OCI-LY7 (cell line): ENCODE data around the gene PLEKHG4B. TPM values are rescaled to one million over a fixed set of nuclear protein-coding genes. Genes with fewer than 3 reads are reported as not detected.

ENCODE experiments used
- BruUV-seq: library from RNA; stranded (reverse); fragments of 400-500 nt; replicated peaks from 2 replicates; lab custom pipeline; 2021; lab: Mats Ljungman, UMichigan
- CTCF ChIA-PET: fragments of 300-600 bp; sonication (Branson Sonifier 250); formaldehyde crosslinking; loops from one replicate; lab custom pipeline; 2022; ENCODE audit warnings: antibody characterized with exemption; ENCODE audit not compliant: unreplicated experiment; lab: Charles Lee
- POLR2A ChIA-PET: fragments of 300-600 bp; sonication (Branson Sonifier 250); formaldehyde crosslinking; loops from one replicate; lab custom pipeline; 2022; ENCODE audit warnings: antibody characterized with exemption; lab: Charles Lee
- DNase-seq: peaks from one replicate; pipeline ENCODE4 v3.0.0-alpha.2; 2015; ENCODE audit warnings: low spot score
- H2AFZ ChIP-seq: fragments of 200-600 bp; sonication (generic), shearing (Covaris generic); 2 replicates; pipeline ENCODE4 v1.6.1; 2014; ENCODE audit warnings: mild to moderate bottlenecking, antibody characterized with exemption, low read length, moderate library complexity
- H3K27ac ChIP-seq: fragments of 200-600 bp; sonication (generic); 2 replicates; pipeline ENCODE4 v1.5.1; 2014; ENCODE audit warnings: mixed run types, low read depth, mild to moderate bottlenecking, moderate library complexity, low read length, inconsistent platforms; ENCODE audit not compliant: poor library complexity, severe bottlenecking
- H3K36me3 ChIP-seq: fragments of 200-600 bp; sonication (generic); 2 replicates; pipeline ENCODE4 v1.6.1; 2014; ENCODE audit warnings: mild to moderate bottlenecking, antibody characterized with exemption, low read length, moderate library complexity, mixed read lengths; ENCODE audit not compliant: insufficient read depth
- H3K4me1 ChIP-seq: fragments of 200-600 bp; sonication (generic); 2 replicates; pipeline ENCODE4 v1.5.1; 2014; ENCODE audit warnings: mild to moderate bottlenecking, low read length; ENCODE audit not compliant: insufficient read depth, poor library complexity, severe bottlenecking
- H3K4me2 ChIP-seq: fragments of 200-600 bp; sonication (generic); 2 replicates; pipeline ENCODE4 v1.6.1; 2014; ENCODE audit warnings: mild to moderate bottlenecking, low read length
- H3K4me3 ChIP-seq: fragments of 200-600 bp; sonication (generic); 2 replicates; pipeline ENCODE4 v1.5.1; 2014; ENCODE audit warnings: mild to moderate bottlenecking, low read depth, low read length; ENCODE audit not compliant: poor library complexity, severe bottlenecking
- H3K79me2 ChIP-seq: fragments of 200-600 bp; sonication (generic); 2 replicates; pipeline ENCODE4 v1.6.1; 2016; ENCODE audit warnings: low read depth, mild to moderate bottlenecking, low read length, moderate library complexity, mixed read lengths; ENCODE audit not compliant: insufficient read depth
- H3K9me2 ChIP-seq: fragments of 200-600 bp; sonication (generic); 2 replicates; pipeline ENCODE4 v1.6.1; 2016; ENCODE audit warnings: mild to moderate bottlenecking, low read length, mixed read lengths; ENCODE audit not compliant: insufficient read depth
- H3K9me3 ChIP-seq: fragments of 200-600 bp; sonication (generic); 2 replicates; pipeline ENCODE4 v1.6.1; 2014; ENCODE audit warnings: mild to moderate bottlenecking, mixed run types, low read length, mixed read lengths
- H4K20me1 ChIP-seq: fragments of 200-600 bp; sonication (generic); 2 replicates; pipeline ENCODE4 v1.6.1; 2014; ENCODE audit warnings: mild to moderate bottlenecking, antibody characterized with exemption, low read length, moderate library complexity, mixed read lengths; ENCODE audit not compliant: insufficient read depth
- CTCF ChIP-seq: fragments of 200-600 bp; sonication (generic); conservative IDR thresholded peaks from 2 replicates; pipeline ENCODE4 v1.5.1; 2014; ENCODE audit warnings: mild to moderate bottlenecking, antibody characterized with exemption, low read length, moderate library complexity, mixed read lengths
- EZH2phosphoT487 ChIP-seq: fragments of 200-600 bp; sonication (generic); IDR thresholded peaks from 2 replicates; pipeline ENCODE4 v1.6.1; 2018; ENCODE audit warnings: low read depth, borderline replicate concordance, mild to moderate bottlenecking, mixed run types, antibody characterized with exemption, low read length, moderate library complexity, mixed read lengths
- intact Hi-C: fragments of 100-400 bp; cut with micrococcal nuclease; formaldehyde crosslinking; loops from one replicate; pipeline ENCODE4 v1.10.0; 2022; ENCODE audit not compliant: unreplicated experiment
- total RNA-seq, 2 experiments: library from RNA; depleted of rRNA in 1 of 2; stranded (reverse); fragments of >200 nt in 1 of 2; shearing (Covaris generic) in 1 of 2; gene quantifications; 2 replicates each; pipeline ENCODE4 v1.2.3, GENCODE V29; 2014 to 2022

Gene PLEKHG4B
- total RNA-seq, 2 experiments from 2014 or later, result 0.30 to 0.41 TPM

DNA sequence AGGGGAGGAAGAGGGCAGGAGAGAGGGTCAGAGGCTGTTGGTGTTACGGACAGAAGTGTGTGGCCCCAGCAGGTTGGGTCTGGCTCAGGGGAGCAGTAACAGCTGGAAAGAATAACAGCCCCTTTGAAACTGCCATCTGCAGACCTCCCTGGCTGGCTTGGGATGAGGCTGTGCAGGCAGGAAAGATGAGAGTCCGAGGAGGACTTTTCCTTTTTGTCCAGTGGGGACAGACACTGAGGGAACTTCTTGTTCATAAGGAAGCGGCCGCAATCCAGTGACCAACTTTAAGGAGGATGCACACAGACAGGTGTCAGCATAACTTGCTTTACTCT is 14.8 kb upstream of the PLEKHG4B start:
- no peaks in the 10 kb centered on the region for H3K9me3 ChIP-seq
- no peak overlapping the region for H3K4me2 ChIP-seq
- intact Hi-C loops, result no loop called here
- no peaks in the 10 kb centered on the region for H3K36me3 ChIP-seq
- TF ChIP-seq CTCF (no peak), EZH2phosphoT487 (no peak)
- no peaks in the 10 kb centered on the region for H3K79me2 ChIP-seq
- H3K4me3 ChIP-seq, result no peak overlapping the region
- no peak overlapping the region for H3K27ac ChIP-seq
- H2AFZ ChIP-seq, result no peak overlapping the region
- no peaks in the 10 kb centered on the region for H3K9me2 ChIP-seq
- BruUV-seq, result no TSS peak
- no peak for DNase-seq
- ChIA-PET CTCF (no interaction called here), POLR2A (no interaction called here)
- H4K20me1 ChIP-seq, result no peaks in the 10 kb centered on the region
- H3K4me1 ChIP-seq, result no peaks in the 10 kb centered on the region

- no TSS peak for BruUV-seq
Measured at GRCh38 chr5:77546-77945, 14.4 kb upstream of the PLEKHG4B start.

More at GRCh38 chr5:77546-77945, 14.4 kb upstream of the PLEKHG4B start:
- no peaks in the 10 kb centered on the region for H3K36me3 ChIP-seq
- CTCF ChIA-PET, result no interaction called here
- no peaks in the 10 kb centered on the region for H3K9me2 ChIP-seq
- TF ChIP-seq CTCF, result no peak
- no peak for TF ChIP-seq EZH2phosphoT487
- no peak for DNase-seq
- H3K4me3 ChIP-seq, result no peak overlapping the region
- no peaks in the 10 kb centered on the region for H4K20me1 ChIP-seq
- no peaks in the 10 kb centered on the region for H3K79me2 ChIP-seq
- no peak overlapping the region for H3K27ac ChIP-seq
- no peak overlapping the region for H2AFZ ChIP-seq
- H3K4me2 ChIP-seq, result no peak overlapping the region
- no peaks in the 10 kb centered on the region for H3K4me1 ChIP-seq
- POLR2A ChIA-PET, result no interaction called here
- intact Hi-C loops, result no loop called here
- H3K9me3 ChIP-seq, result no peaks in the 10 kb centered on the region
